Measurements from ENCODE around the gene ANKZF1.
"Not testable (repeated sequence)": the region's sequence is repeated elsewhere in the genome, so short reads cannot be mapped to it uniquely, and the experiment has no call there.

ANKZF1 gene, protein sequence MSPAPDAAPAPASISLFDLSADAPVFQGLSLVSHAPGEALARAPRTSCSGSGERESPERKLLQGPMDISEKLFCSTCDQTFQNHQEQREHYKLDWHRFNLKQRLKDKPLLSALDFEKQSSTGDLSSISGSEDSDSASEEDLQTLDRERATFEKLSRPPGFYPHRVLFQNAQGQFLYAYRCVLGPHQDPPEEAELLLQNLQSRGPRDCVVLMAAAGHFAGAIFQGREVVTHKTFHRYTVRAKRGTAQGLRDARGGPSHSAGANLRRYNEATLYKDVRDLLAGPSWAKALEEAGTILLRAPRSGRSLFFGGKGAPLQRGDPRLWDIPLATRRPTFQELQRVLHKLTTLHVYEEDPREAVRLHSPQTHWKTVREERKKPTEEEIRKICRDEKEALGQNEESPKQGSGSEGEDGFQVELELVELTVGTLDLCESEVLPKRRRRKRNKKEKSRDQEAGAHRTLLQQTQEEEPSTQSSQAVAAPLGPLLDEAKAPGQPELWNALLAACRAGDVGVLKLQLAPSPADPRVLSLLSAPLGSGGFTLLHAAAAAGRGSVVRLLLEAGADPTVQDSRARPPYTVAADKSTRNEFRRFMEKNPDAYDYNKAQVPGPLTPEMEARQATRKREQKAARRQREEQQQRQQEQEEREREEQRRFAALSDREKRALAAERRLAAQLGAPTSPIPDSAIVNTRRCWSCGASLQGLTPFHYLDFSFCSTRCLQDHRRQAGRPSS

DNA sequence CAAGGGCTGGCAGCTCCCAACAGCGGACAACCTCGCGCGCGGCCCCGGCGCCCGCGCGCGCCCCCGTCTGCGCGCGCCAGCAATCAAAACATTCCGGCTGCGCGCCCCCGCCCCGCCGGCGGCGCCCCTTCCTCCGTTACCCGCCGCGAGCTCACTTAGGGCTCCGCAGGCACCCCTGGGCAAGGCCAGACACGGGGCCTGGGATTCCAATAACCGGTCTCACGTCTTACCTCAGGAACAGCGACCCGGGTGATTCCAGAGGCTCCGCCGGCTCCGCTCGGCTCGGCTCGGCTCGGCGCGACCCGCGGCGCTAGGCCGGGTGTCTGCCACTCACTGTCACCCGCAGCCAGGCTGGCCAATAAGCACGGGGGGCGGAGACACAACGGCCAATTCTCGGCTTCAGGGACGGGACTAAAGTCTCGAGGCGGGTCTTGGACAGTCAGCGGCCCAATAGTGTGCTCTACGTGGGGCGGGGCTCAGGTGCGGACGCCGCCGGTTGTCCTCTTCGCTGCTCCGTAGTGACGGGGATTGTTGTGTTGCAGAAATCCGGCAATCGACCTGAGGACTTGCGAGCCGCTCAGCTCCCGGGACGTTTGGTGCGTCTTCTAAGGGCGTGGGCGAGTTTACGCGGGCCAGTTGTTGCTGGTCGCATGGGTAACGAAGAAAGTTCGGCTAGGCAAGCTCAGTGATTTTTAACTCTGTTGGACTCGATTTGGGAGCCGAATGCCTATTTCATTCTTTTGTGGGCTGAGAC, at the start of gene ANKZF1, which contains the start of gene ATG9A:
TSS of gene ANKZF1 (plus strand) at position 502 of the 754 bp plus-strand sequence. CDS start 452 bp downstream, outside the sequence.
TSS of gene ATG9A (minus strand) at position 332 of the 754 bp plus-strand sequence. CDS start 1,612 bp downstream, outside the sequence.
- in situ Hi-C loops (cut with HindIII; ENCODE audit: low sequenced_read_pairs): no loop called here

- in situ Hi-C loops (cut with HindIII; ENCODE audit: low sequenced_read_pairs): no loop called here
Measured at GRCh38 chr2:219180961-219181360, 48.6 kb upstream of the ANKZF1 start.

DNA sequence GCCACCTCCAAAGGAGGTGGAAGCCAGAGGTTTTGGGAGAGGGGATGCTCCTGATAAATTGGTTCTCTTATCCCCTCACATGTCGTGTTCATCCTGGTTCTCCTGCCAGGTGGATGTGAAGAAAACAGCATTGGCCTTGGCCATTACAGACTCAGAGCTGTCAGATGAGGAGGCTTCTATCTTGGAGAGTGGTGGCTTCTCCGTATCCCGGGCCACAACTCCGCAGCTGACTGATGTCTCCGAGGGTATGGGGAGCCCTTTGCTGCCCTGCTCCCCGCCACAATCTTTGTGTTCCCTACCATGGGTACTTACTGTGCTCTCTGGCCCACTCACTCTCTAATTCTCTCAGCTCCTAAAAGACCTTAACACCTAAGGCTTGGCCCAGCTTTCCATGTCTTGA, 48.1 kb upstream of the ANKZF1 start:
- in situ Hi-C loops (cut with HindIII; ENCODE audit: low sequenced_read_pairs): no loop called here

GRCh38 chr2:219182331-219183150, 47.1 kb upstream of the ANKZF1 start:
- in situ Hi-C loops (cut with HindIII; ENCODE audit: low sequenced_read_pairs): no loop called here

DNA sequence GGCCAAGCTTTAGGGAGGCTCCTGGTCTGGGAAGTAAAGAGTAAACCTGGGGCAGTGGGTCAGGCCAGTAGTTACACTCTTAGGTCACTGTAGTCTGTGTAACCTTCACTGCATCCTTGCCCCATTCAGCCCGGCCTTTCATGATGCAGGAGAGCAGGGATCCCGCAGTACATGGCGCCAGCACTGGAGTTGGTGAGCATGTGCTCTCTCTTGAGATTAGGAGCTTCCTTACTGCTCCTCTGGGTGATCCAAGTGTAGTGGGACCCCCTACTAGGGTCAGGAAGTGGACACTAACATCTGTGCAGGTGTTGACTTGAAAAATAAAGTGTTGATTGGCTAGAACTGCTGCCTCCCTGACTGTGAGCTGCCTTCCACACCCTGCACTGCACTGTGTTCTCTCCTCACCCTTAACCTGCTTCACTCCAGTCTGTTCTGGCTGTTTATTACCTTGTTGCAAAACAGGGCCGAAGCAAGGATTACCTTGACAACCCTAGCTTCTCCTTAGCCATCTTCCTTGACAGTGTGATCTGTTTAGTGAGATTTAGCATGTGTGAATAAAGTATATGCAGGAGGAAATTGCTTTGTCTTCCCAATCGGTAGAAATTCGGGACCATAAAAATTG, 46.3 kb upstream of the ANKZF1 start:
- in situ Hi-C loops (cut with HindIII; ENCODE audit: low sequenced_read_pairs): no loop called here

DNA sequence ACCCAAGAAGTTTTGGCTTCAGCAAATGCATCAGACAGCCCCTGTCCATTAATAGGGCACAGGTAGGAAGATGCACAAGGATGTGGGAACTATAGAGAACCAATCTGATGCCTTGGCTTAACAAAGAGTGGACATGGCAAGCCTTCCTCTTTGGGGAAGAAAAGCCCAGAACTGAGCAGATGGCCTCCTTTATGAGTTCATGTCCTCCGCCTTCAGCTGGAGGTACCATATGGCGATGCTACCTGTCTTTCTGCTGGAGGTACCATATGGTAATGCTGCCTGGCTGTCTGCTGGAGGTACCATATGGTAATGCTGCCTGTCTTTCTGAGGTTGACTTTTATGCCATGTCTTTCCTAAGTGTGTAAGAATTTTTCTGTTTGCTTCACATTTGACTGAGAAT, 45.5 kb upstream of the ANKZF1 start:
- in situ Hi-C loops (cut with HindIII; ENCODE audit: low sequenced_read_pairs): no loop called here

- in situ Hi-C loops (cut with HindIII; ENCODE audit: low sequenced_read_pairs): no loop called here
Measured at GRCh38 chr2:219186754-219187456, 42.7 kb upstream of the ANKZF1 start.

DNA sequence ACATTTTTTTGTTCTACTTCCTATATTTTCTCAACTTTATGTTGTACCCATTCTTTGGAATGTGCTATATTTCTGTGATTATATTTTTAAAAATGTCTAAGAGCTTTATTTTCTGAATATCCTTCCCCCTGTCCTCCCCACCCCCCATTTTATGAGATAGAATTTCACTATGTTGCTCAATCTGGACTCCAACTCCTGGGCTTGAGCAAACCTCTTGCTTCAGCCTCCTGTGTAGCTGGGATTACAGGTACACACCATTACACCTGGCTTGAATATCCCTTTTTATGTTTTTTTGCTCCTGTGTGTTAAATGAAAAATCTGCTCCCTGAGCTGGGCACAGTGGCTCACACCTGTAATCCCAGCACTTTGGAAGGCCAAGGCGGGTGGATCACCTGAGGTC, 32.2 kb upstream of the ANKZF1 start:
- in situ Hi-C loops (cut with HindIII; ENCODE audit: low sequenced_read_pairs): no loop called here

DNA sequence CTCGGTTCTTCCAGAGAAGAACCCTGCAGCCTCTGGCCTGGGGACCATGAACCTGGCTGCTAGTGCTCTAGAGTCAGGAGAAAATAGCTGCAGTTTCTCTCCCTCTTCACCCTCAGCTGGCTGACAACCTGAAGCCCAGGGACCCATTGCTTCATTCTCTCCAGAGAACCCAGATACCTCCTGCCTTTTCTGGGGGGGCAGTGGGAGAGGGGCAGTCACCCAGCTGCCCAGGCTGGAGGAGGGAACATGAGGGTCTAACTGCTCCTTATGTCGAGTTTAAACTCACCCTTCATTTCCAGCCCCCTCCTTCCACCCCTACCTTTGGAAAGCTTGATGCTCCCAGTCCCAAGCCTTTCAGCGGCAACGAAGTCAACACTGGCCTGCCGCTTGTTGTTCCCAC, 30.6 kb upstream of the ANKZF1 start:
- in situ Hi-C loops (cut with HindIII; ENCODE audit: low sequenced_read_pairs): no loop called here

- in situ Hi-C loops (cut with HindIII; ENCODE audit: low sequenced_read_pairs): no loop called here
Measured at GRCh38 chr2:219199470-219200211, 30.0 kb upstream of the ANKZF1 start.

DNA sequence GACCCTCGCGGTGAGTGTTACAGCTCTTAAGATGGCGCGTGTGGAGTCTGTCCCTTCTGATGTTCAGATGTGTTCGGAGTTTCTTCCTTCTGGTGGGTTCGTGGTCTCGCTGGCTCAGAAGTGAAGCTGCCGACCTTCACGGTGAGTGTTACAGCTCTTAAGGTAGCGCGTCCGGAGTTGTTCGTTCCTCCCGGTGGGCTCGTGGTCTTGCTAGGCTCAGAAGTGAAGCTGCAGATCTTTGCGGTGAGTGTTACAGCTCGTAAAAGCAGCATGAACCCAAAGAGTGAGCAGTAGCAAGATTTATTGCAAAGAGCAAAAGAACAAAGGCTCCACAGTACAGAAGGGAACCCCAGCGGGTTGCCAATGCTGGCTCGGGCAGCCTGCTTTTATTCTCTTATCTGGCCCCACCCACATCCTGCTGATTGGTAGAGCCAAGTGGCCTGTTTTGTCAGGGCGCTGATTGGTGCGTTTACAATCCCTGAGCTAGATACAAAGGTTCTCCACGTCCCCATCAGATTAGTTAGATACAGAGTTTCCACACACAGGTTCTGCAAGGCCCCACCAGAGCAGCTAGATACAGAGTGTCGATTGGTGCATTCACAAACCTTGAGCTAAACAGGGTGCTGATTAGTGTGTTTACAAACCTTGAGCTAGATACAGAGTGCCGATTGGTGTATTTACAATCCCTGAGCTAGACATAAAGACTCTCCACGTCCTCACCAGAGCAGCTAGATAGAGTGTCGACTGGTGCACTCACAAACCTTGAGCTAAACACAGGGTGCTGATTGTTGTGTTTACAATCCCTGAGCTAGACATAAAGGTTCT, 28.9 kb upstream of the ANKZF1 start:
- in situ Hi-C loops (cut with HindIII; ENCODE audit: low sequenced_read_pairs): not testable (repeated sequence)

DNA sequence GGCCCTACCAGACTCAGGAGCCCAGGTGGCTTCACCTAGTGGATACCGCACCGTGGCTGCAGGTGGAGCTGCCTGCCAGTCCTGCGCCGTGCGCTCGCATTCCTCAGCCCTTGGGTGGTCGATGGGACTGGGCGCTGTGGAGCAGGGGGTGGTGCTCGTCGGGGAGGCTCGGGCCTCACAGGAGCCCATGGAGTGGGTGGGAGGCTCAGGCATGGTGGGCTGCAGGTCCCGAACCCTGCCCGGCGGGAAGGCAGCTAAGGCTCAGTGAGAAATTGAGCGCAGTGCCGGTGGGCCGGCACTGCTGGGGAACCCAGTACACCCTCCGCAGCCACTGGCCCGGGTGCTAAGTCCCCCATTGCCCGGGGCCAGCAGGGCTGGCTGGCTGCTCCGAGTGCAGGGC, 28.3 kb upstream of the ANKZF1 start:
- in situ Hi-C loops (cut with HindIII; ENCODE audit: low sequenced_read_pairs): not testable (repeated sequence)

DNA sequence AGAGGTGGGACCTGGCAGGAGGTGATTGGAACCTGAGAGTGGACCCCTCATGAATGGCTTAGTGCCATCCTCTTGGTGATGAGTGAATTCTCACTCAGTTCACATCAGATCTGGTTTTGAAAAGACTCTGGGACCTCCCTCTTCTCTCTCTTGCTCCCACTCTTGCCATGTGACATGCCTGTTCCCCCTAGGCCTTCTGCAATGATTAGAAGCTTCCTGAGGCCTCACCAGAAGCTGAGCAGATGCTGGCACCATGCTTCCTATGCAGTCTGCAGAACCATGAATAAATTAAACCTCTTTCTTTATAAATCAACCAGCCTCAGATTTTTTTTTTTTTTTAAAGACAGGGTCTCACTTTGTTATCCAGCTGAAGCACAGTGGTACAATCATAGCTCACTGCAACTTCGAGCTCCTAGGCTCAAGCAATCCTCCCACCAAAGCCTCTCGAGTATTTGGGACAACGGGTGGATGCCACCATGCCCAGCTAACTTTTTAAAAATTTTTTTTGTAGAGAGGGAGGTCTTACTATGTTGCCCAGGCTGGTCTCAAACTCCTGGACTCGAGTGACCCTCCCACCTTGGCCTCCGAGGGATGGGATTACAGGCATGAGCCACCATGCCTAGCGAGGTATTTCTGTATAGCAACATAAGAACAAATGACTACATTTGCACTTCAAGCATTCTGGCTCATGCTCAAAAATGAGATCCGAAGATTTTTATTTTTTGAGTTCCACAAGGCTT, 25.0 kb upstream of the ANKZF1 start:
- in situ Hi-C loops (cut with HindIII; ENCODE audit: low sequenced_read_pairs): no loop called here

GRCh38 chr2:219205165-219205538, 24.5 kb upstream of the ANKZF1 start:
- in situ Hi-C loops (cut with HindIII; ENCODE audit: low sequenced_read_pairs): no loop called here

GRCh38 chr2:219205981-219206327, 23.7 kb upstream of the ANKZF1 start:
- in situ Hi-C loops (cut with HindIII; ENCODE audit: low sequenced_read_pairs): no loop called here

DNA sequence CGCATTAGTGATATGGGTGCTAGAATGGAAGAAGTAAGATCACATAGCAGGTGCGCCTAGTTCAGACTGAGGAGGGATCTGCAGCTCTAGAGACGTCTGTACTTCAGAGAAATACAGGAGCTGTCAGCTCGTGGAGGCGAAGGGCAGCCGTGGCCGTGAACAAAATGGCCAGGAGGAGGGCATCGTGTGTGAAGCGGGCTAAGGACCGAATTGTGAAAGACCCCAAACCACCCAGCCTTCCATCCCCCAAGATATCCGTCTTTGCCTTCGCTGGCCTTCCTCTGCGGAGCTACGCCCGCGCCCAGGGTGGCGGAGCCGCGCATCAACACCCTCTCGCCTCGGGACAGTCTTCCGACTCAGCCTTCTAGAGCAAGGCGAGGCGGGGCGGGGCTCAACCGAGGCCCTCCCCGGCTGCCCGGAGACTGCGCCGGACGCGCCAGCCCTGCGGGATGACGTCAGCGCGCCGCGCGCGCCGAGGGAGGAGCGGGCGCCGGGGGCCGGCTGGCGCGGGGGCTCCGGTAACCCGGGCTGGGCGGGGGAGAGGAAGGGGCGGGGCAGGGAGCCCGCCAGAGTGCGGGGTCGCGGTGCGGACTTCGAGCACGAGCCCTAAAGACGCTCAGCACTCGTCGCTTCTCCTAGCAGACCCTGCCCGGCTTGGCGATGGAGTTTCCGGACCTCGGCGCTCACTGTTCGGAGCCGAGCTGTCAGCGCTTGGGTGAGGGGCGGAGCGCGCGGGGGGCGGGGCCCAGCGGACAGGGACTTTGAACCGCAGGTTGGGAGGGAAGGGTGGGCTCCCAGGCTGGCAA, 23.1 kb upstream of the ANKZF1 start, which contains the start of gene ZFAND2B:
TSS of gene ZFAND2B (plus strand) at position 455 of the 806 bp plus-strand sequence. CDS start at position 661, 206 bp downstream.
- in situ Hi-C loops (cut with HindIII; ENCODE audit: low sequenced_read_pairs): no loop called here
